HG02840 (cell line): ENCODE measurements around the gene TM7SF3.
"Not testable (repeated sequence)": the region's sequence is repeated elsewhere in the genome, so short reads cannot be mapped to it uniquely, and the experiment has no call there.

Source experiments
- ATAC-seq: cut with Tn5 transposase; IDR thresholded peaks from one replicate; pipeline ENCODE4 v1.9.1; 2021; ENCODE audit warnings: mild to moderate bottlenecking, moderate library complexity, moderate number of reproducible peaks; ENCODE audit not compliant: unreplicated experiment, low FRiP score

Gene TM7SF3

DNA sequence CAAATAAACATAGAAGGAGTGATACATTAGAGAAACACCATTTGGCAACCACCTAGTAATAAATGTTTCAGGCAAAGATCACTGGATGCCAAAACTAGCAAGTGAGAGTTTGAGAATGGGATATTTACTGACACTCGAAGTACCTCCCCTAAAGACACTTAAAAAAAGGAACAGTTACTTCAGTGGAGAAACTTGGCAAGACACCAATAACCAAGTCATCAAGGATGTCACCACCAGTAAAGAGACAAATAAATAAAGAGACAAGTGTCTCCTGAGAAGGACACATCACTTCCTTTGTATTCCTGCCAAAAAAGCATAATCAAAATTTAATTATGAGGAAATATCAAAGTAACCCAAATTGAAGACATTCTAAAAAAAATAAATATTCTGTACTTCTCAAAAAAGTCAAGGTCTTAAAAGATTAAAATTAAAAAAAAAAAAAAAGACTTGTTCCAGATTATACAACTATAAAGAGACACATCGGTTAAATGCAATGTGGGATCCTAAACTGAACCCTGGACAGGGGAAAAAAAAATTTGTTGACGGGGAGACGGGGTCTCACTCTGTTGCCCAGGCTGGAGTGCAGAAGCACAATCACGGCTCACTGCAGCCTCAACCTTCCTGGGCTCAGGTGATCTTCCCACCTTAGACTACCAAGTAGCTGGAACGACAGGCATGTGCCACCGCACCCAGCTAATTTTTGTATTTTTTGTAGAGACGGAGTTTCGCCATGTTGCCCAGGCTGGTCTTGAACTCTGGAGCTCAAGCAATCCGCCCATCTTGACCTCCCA is 26.4 kb downstream of the TM7SF3 start:
- no peak for ATAC-seq

GRCh38 chr12:26982866-26983265 is 31.3 kb downstream of the TM7SF3 start:
- ATAC-seq: no peak

GRCh38 chr12:26979733-26980132 is 34.5 kb downstream of the TM7SF3 start:
- ATAC-seq: no peak

DNA sequence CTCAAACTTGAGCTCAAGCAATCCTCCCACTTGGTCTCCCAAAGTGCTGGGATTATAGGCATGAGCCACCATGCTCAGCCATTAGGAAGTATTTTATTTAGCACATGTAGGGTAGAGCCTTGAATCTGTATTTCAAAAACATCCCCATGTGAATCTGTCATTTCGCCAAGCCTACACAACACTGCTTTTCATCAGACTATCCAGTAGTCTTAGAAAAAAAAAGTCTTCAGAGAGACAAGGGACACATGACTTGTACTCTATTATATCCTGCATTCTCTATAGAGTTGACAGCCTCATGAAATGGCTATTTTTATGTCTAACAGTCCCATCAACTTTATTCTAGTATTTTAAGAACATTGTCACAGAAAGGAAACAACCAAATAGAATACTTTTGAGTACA is 35.4 kb downstream of the TM7SF3 start:
- no peak for ATAC-seq

DNA sequence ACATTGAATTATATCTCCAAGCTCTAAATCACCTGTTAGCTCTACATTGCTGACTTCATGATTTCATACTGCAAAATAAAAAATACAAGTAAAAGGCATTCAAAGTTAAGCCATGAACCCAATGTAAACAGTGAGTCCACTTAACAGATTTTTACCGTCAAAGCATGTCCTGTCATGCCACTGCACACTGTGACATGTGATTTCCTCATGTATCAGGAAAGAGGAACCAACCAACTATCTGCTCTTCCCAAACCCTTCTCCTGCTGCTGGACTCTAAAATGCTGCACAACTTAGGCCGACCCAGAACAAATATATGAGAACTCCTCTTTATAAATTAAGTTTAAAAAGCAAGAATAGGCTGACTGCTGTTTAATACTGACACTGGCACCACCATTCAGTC is 37.5 kb downstream of the TM7SF3 start:
- no peak for ATAC-seq

DNA sequence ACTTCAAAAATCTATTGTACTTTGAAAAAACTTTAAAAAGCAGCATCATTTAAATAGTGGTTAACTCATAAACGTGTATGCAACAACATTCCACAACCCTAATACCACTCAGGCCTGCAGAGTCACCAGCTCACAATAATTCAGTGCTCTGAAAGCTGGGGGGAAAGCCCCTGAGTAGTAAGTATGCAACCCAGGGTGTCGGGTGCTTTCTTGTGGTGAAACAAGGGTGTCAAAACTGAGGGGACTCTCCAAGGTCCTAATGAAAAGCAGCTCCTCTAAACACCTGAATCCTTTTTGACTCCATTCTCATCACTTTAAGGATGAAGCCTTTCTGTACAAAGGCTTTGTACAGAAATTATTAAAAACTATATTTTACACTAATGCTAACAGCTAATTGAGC is 42.2 kb downstream of the TM7SF3 start:
- ATAC-seq: peak; percentile 98

DNA sequence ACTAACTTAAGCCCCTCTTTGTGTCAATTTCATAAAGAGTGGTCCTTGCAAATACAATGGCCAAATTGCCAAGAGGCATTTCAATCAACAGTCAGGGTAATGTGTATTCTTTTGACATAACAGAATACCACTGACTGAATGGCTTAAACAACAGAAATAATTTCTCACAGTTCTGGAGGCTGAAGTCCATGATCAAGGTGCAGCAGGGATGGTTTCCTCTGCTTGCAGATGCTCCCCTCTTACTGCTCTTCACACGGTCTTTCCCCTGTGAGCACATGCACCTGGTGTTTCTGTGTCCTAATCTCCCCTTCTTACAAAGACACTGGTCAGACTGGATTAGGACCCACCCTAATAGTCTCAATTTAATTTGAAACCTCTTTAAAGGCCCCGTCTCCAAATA is 44.0 kb downstream of the TM7SF3 start:
- ATAC-seq: no peak

- no peak for ATAC-seq
Observed at GRCh38 chr12:26966842-26967241, 47.3 kb downstream of the TM7SF3 start.

GRCh38 chr12:26963413-26963812 is 50.8 kb downstream of the TM7SF3 start:
- ATAC-seq: no peak

GRCh38 chr12:26961803-26962202 is 52.4 kb downstream of the TM7SF3 start:
- no peak for ATAC-seq

DNA sequence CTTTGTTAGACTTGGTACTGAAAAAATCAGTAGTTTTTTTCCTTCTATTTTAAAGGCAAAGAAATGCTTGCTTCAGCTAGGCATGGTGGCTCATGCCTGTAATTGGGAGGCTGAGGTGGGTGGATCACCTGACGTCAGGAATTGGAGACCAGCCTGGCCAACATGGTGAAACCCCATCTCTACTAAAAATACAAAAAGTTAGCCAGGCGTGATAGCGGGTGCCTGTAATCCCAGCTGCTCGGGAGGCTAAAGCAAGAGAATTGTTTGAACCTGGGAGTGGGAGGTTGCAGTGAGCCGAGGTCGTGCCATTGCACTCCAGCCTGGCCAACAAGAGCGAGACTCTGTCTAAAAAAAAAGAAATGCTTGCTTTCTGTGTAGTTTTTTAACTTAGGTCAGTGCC is 52.8 kb downstream of the TM7SF3 start:
- ATAC-seq: not testable (repeated sequence)

DNA sequence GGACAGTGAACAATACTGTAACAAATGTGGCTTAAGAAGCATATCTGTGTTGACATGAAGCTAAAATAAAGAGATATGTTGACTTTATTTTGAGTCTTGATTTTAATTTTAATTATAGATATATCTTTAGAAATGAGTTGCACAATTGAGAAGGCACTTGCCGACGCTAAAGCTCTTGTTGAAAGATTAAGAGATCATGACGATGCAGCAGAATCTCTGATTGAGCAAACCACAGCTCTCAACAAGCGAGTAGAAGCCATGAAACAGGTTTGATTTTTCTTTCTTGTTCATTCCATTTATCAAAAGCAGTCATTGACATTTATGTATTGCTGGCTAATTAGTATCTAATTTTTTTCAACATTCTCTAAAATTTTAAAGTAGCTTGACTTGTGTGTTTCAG is 60.2 kb downstream of the TM7SF3 start:
- no peak for ATAC-seq

DNA sequence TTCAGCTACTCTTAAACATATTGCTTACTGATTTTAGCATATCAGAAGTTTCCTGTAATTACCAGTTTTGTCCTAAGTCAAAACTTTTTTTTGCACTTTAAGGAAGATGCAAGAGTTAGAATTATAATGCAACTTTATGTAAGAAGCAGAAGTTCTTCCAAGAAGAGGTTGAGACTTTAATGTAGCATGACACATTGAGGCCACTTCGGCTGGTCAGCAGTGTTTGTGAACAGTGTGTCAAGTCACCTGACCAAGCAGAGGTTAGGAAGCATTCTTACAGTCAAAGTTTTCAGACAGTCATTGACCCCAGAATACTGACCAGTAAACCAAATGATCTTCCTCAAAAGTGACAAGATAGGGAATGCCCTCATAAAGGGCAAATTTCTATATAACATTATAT is 60.7 kb downstream of the TM7SF3 start:
- ATAC-seq: no peak

DNA sequence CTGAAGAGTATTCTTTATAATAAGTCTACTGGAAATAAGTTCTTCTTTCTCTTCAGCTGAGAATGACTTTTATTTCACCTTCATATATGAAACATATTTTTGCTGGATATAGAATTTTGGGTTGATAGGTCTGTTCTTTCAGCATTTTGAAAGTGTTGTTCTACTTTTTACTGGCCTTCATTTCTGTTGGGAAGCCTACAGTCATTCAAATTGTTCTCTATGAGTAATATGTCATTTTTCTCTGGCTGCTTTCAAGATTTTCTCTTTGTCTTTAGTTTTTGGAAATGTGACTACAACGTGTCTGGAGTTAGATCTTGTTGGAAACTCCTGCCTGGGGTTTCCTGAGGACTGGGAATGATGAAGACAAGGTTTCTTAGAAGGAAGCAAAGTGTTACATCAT is 65.9 kb downstream of the TM7SF3 start:
- ATAC-seq: no peak

- no peak for ATAC-seq
Observed at GRCh38 chr12:26941215-26941594, 73.0 kb downstream of the TM7SF3 start.

DNA sequence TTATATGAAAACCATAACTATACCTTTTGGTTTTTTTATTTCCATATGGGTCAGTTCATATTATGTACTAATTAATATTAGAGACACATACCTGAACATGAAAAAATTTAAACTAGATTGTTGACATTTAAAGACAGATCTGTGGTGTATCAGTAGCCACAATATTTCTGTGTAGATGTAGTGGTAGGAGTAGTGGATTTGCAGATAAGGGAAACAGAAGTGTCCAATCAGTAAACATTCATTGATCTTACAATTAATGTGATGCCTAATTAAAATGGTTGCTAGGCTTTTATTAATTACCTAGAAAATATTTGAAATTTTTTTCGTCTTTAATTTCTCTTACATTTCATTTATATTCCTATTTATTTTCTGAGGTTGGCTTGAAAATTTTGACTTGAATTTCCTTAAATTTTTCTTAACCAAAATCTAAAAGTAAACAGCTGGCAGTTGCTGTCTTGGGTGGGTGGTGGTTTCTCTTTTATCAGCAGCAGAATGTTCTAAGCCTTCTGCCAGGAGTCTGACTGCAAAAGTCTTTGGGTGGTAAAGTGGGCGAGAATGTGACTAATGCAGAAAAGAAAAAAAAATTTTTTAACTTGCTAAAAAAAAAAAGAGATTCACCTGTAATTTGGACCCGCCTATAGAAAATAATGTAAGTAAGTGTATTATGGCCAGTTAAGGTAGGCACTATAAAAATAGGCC is 73.5 kb downstream of the TM7SF3 start:
- no peak for ATAC-seq

GRCh38 chr12:26939953-26940352 is 74.2 kb downstream of the TM7SF3 start:
- no peak for ATAC-seq

- ATAC-seq: no peak
Observed at GRCh38 chr12:26939192-26939832, 74.9 kb downstream of the TM7SF3 start.

GRCh38 chr12:26938701-26939062 is 75.5 kb downstream of the TM7SF3 start:
- ATAC-seq: peak; percentile 17

GRCh38 chr12:26937863-26938700 is 76.1 kb downstream of the TM7SF3 start, which contains the start of the genes FGFR1OP2 and INTS13:
Gene FGFR1OP2 (plus strand): TSS chr12:26938470. CDS start chr12:26954159, 15,689 bp downstream.
Gene INTS13 (minus strand): TSS chr12:26937981. CDS start chr12:26936803, 1,178 bp downstream.
- ATAC-seq: peak; percentile 85
